Measurements from ENCODE around the gene PCNT.

GRCh38 chr21:46307625-46308024 lies 16.3 kb upstream of the PCNT start:
- TF ChIP-seq SMC3 (conservative IDR thresholded peaks at IDR 0.05; ENCODE audit: poor library complexity) (no peak), POLR2AphosphoS5 (IDR thresholded peaks at IDR 0.05) (no peak), CTCF (IDR thresholded peaks at IDR 0.05; ENCODE audit: poor library complexity, severe bottlenecking) (no peak), TAF1 (IDR thresholded peaks at IDR 0.05; ENCODE audit: low read depth) (no peak), EP300 (conservative IDR thresholded peaks at IDR 0.05; ENCODE audit: poor library complexity, severe bottlenecking) (no peak), EZH2 (IDR thresholded peaks at IDR 0.05; ENCODE audit: borderline replicate concordance, insufficient read depth, low read length, poor library complexity, severe bottlenecking) (no peak), MXI1 (conservative IDR thresholded peaks at IDR 0.05; ENCODE audit: poor library complexity, severe bottlenecking) (no peak)
